ENCODE measurements around the gene QARS1.

DNA sequence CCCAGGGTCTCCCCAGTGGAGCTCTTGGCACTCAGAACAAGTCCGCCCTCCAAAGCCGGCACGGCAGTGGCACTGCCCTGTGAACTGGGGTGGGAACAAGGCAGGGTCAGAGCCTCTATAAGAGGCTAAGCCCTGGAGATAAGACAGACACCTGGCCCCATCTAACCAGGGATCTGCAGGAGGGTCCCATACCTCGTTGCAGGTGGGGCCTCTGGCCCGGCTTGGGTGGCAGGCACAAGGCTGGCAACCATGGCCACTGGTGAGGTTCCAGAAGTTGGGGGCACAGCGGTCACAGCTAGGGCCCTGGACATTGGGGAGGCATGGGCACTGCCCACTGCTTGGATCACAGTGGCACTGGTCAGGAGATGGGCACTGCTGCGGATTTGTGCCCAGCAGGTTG, 19.6 kb upstream of the QARS1 start:
- TF ChIP-seq, protein P1, sequence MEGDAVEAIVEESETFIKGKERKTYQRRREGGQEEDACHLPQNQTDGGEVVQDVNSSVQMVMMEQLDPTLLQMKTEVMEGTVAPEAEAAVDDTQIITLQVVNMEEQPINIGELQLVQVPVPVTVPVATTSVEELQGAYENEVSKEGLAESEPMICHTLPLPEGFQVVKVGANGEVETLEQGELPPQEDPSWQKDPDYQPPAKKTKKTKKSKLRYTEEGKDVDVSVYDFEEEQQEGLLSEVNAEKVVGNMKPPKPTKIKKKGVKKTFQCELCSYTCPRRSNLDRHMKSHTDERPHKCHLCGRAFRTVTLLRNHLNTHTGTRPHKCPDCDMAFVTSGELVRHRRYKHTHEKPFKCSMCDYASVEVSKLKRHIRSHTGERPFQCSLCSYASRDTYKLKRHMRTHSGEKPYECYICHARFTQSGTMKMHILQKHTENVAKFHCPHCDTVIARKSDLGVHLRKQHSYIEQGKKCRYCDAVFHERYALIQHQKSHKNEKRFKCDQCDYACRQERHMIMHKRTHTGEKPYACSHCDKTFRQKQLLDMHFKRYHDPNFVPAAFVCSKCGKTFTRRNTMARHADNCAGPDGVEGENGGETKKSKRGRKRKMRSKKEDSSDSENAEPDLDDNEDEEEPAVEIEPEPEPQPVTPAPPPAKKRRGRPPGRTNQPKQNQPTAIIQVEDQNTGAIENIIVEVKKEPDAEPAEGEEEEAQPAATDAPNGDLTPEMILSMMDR (IDR thresholded peaks at IDR 0.05), result no peak
- TF ChIP-seq EZH2 (IDR thresholded peaks at IDR 0.05; ENCODE audit: borderline replicate concordance, insufficient read depth, low read depth, low read length, poor library complexity, severe bottlenecking), result no peak

Measured in B cell (primary cell).